HG02610 (cell line): ENCODE data around the gene IDE.
"Not testable (repeated sequence)": the region's sequence is repeated elsewhere in the genome, so short reads cannot be mapped to it uniquely, and the experiment has no call there.

Experiments used
- ATAC-seq: cut with Tn5 transposase; IDR thresholded peaks from one replicate; pipeline ENCODE4 v1.9.1; 2021; ENCODE audit warnings: mild to moderate bottlenecking, moderate library complexity; ENCODE audit not compliant: unreplicated experiment

Gene IDE

DNA sequence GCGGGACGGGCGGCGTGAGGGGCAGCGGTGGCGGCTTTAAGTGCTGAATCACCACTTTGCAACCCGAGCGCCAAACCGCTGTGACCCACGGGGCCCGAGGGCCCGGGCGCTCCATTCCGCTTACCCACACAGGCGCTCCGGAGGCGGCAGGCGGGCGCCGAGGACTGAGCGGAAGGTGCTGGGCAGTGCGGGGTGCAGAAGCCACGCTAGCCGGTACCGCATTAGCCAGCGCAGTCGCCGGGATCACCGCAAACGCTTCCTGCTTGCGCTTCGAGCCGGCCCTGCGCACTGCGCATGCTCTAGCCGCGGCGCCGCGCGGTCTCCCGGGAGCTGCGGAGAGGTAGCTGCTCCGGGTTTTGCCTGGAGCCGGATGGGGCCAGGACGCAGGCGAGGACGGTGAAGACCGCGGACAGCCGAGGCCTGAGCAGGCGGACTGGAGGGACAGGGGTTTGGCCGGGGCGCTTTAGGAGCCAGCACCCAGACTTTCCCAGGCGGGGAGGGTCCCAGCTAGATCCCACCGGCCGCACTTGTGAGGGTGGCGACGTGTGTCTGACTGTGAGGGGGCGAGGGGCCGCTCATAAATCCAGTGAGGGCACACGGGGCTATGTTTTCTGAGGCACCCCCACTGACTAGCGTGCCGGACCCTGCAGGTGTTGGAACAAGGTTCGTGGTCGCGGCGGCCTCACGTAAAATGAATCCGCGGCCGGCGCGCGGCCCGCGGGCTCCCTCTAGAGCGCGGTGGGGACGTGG, at the start of gene IDE:
TSS of gene IDE (minus strand) at position 296 of the 750 bp plus-strand sequence. CDS start at position 222, 74 bp downstream.
- peak; percentile 77 for ATAC-seq

DNA sequence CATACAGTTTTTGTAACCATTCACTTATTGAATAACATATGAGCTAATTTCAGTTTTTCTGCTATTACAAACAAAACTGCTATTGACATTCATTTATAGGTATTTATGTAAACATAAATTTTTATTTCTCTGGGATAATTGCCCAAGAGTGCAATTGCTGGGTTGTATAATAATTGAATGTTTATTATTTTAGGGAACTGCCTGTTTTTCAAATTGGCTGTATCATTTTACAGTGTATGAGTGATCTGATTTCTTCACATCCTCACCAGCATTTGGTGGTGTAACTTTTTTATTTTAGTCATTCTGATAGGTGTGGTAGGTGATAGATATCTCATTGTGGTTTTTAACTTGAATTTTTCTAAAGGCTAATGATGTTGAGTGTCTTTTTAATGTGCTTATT, 45.5 kb upstream of the IDE start:
- ATAC-seq: no peak

DNA sequence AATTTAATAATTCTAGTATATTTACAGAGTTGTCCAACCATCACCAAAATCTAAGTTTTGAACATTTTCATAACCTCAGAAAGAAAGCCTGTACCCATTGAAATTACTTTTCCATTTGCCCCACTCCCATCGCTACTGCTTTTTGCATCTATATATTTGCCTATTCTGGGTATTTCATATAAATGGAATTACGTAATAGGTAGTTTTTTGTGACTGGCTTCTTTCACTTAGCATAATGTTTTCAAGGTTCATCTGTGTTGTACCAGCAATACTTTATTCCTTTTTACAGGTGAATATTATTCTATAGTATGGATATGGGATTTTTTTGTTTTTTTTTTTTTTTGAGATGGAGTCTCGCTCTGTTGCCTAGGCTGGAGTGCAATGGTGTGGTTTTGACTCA, 41.6 kb upstream of the IDE start:
- ATAC-seq: no peak

DNA sequence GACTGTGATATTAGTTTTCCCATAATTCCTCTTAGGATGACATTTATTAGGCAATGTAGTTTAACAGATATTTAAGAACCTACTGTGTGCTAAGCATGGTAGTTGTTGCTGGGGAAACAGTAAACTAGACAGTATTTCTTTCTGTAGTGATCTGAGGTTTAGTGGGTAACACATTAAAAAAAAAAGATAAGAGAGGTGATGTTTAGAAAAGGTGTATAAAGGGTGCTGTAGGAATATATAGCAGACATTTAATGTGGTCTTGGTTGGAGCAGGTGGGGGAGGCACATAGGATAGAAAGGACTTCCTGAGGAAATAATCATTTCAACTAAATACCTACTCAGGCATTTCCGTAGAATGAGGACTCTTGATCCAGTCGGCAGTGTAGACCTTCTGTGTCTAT, 30.9 kb upstream of the IDE start:
- ATAC-seq: no peak

DNA sequence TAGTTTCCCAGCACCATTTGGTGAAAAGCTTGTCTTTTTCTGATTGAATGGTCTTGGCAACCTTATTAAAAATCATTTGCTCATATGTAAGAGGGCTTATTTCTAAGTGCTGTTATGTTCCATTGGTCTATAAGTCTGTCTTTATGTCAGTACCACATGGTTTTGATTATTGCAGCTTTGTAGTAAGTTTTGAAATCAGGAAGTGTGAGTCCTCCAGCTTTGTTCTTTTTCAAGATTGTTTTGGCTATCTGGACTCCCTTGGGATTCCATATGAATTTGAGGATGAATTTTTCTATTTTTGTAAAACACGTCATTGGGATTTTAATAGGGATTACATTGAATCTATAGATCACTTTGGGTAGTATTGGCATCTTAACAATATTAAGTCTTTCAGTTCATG, 24.4 kb upstream of the IDE start:
- no peak for ATAC-seq

DNA sequence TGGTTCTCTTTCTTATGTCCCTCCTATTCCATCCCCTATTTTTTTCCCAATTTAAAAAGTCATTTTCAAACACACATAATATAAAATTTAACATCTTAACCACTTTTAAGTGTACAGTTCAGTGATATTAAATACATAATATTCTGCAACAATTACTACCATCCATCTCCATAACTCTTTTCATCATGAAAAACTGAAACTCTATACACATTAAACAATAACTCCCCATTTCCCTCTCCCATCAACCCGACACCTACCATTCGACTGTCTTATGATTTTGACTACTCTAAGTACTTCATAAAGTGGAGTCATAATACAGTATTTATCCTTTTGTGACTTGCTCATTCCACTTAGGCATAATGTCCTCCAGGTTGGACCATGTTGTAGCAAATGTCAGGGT, 21.6 kb upstream of the IDE start:
- no peak for ATAC-seq

DNA sequence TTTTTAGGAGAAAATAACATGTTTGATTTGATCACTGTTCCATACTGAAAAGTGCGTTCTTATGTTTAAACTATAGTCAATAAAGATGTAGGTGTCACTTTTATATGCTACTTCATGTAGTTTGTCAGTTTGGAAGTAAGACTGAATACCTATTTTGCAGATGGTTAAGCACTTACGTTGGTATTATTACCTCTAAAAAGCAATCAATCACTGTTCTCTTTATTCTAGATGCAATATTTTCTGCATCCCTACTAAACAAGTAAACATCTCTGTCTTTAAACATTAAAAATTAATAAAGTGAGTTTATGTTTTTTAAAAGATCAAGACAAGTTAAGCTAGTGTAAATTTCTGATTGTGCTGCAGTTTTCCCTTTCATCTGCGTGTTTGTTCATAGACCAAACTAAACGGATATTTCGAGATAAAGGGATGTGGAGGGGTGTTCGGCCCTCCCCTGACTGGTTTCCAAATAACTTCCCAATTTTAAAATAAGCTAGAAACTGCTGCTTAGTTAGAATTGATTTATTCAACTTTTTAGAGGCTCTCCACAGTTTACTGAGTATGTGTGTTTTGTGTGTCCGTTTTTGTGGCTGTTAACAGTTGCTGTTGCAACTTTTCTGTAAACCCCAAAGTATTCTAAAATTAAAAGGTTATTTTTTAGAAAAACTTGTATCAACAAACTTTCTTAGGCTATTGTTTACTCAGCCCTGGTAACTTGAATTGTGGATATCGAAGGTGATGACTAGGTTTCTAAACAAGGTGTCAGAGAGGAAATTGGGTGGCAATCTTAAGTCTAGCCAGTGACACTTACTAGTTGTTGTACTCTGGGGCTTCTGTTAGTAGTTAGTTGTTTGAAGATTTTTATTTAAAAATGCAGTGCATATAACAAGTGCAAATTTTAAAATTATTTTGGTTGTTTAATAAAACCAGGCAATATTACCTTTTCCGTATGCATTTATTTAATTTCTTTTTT, 20.0 kb upstream of the IDE start:
- no peak for ATAC-seq

DNA sequence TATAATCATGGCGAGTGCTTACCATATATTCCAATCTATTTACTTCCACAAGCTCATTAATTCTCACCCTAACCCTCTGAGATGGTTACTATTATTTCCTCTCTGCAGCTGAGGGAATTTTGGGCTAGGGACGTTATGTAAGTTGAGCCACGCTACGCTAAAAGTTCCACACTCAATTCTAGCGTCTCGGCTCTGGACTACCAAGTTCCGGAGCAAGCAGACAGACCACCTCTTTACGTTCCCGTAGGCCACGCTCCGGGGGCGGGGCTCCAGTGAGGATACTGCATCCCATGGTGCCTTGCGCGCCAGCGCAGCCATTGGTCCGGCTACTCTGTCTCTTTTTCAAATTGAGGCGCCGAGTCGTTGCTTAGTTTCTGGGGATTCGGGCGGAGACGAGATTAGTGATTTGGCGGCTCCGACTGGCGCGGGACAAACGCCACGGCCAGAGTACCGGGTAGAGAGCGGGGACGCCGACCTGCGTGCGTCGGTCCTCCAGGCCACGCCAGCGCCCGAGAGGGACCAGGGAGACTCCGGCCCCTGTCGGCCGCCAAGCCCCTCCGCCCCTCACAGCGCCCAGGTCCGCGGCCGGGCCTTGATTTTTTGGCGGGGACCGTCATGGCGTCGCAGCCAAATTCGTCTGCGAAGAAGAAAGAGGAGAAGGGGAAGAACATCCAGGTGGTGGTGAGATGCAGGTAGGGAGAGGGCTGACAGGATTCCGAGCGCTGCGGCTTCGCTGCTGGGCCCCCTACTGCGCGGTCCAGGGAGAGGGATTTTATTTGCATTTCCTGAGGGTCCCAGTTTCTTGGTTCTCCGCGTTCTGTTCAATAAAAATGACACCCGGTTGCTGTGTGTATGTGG, 19.1 kb upstream of the IDE start, which contains the start of gene KIF11:
TSS of gene KIF11 (plus strand) at position 370 of the 858 bp plus-strand sequence. CDS start at position 616, 246 bp downstream.
- peak; percentile 81 for ATAC-seq

DNA sequence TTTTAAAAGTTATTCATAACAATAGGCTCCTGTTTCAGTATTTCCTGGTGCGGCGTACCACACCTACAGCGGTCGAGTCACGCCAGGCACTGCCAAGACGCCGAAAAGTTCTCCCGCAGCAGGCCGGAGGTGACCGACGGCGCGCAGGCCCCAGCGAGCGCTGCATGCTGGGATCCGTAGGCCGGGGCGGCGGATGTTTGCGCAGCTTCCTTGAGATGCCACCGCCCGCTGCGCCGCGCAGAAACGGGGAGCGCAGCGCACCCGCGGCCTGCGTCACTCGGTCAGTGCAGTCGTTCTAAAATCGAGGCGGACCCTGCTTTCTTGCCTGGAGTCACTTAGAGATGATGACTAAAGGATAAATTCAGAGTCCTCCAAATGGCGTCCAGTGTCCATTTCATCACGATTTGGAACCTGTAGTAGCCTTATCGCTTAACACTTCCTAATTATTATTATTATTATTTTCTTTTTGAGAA, 17.7 kb upstream of the IDE start:
- ATAC-seq: peak; percentile 75

DNA sequence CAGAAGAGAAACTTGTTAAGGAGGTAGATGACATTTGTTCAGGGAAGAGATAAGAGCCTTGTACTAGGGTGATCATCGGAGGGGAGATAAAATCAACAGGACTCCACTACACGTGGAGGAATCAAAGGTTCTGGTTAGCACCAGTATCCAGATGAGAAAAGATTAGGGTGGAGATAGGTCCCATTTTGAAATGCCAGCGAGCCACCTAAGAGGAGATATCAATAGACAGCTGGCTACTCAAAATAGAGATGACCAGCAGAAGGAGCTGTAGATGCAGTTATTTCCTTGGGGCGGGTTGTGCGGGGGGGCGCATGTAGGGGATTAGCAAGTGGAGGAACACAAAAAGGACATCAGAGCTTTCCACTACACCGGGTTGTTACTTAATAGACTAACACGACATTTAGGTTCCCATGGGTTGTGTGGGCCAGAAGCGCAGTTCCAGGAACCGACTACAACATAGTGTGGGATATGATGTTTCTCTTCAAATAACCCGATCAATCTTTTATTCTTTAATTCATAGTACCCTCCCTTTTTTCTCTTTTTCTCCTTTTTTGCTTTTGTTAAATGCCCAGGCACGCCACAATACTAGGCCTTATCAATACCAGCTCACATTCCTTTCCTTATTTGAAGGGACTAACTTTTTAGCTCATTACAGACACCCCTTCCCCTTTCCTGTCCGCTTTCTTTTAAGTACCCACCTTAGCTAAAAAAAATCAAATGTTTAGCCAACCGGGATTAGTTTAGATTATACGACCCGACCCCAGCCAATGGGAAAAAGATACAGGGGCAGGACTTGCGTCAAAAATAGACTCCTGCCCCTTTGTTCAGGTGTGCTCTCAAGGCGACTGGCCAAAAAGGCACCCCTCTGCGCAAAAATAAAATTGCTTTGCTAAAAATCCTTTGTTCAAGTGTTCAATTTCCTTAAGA, 17.0 kb upstream of the IDE start:
- peak; percentile 9 for ATAC-seq

DNA sequence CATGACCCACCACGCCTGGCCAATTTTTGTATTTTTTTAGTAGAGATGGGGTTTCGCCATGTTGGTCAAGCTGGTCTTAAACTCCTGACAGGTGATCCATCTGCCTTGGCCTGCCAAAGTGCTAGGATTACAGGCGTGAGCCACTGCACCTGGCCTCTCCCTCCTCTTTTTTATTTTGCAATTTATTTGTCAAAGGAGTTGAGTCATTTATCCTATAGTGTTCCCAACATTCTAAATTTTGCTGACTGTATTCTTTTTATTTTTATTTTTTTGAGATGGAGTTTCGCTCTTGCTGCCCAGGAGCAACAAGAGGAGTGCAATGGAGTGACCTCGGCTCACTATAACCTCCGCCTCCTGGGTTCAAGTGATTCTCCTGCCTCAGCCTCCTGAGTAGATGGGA, 8.5 kb upstream of the IDE start:
- not testable (repeated sequence) for ATAC-seq

DNA sequence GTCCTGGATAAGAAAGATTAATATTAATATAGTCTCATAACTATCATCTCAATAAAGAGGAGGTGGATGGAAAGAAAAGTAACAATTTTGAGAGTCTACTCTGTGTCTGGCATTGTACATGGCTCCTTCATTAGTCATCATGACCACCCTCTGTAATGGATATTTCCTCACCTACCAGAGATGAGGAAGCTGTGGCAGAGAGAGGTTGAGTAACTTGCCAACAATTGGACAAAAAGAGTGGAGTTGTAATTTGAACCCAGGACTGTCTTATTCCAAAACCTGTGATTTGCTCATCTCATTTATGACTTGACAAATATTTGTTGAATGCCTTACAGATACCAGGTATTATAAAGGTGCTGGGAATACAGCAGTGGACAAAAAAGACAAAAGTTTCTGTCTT, 2.1 kb upstream of the IDE start:
- no peak for ATAC-seq

DNA sequence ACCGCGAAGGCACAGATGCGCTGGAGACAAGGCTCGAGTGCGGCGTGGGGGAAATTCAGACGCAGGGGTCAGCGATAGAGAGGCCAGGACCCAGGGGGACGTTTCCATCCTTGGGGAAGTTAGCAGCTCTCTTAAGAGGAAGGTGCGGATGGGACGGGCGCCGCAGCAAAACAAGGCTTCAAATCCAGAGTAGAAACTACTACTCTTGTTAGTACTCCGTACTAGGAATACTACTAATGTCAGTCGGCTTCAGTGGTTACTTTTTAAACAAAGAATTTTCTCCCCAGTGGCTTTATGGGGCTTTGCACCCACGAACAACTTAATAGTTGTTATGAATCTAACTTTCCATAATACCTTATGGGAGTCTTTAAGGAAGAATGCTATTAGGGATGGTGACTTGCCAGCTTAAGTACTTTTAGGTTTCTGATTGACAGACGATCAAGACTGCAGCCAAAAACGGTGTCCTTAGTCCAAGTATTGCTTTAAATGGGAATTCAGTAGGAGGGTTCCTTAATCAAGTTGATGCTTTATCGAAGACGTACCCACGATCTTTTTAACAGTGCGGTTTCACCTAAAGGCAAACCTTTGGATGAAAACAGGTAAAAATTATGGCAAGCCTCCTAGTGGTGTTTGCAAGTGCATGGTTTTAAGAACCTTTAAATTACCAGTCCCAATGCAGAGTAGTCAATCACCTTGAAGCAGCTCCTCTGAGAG, 812 bp upstream of the IDE start:
- peak; percentile 18 for ATAC-seq

DNA sequence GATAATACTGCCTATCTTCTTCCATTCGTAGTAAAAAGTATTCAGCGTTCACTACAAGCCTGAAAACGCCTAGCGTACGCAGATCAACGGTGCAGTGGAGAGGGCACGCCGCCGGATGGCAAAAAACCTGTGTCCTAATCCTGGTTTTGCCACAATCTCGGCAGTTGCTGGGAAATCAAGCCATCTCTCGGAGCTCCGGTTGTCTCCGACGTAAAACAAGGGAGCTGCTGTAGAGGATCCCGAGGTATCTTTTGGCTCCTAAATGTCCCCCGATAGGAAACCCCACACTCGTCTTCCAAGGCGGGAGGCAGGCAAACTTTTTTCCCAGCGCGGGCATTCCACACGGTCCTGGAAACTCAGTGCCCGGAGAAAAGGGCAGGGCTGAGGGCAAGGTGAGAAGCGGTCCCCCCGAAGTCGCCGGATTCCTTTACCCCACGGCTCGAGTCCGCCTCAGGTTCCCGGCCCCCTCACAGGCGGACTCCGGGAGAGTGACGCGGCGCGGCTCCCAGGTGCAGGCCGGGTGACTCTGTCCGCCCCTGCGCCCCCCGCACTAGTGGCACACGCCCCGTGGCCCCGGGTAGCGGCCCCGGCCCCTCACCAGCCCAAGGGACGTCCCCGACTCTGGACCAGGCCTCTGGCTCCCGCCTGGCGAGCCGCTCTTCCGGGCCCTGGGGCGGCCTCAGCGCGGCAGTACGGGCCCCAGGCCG, 649 bp downstream of the IDE start:
- no peak for ATAC-seq

DNA sequence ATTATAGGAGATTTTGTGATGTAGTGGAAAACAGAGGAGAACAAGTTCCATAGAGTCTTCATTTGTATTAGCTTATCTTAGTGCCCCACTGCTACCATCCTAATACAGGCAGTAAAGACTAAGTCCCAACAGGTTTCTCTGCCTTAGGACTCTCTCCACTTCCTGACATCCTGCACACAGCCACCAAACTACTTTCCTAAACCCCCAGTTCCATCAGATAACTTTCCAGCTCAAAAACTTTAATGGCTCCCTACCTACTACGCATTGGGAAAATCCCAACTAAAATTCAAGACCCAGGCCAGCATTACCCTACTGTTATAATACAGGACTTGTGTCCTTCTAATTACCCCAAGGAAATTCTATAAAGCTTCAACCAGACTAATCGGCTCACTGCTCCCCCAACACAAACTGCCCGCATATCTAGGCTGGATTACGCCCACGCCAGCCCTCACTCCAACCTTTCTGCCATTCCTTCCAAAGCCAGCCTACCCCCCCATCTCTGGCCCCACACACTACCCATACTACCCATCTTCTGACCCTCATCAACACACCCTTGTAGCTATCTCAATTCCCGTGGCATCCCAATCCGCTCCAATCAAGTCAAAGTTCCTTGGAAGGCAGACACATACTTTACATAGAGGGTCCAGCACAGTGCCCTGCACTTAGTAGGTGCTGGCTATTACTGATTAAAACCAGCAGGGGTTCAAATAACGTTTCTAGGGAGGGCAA, 1.4 kb downstream of the IDE start:
- no peak for ATAC-seq

DNA sequence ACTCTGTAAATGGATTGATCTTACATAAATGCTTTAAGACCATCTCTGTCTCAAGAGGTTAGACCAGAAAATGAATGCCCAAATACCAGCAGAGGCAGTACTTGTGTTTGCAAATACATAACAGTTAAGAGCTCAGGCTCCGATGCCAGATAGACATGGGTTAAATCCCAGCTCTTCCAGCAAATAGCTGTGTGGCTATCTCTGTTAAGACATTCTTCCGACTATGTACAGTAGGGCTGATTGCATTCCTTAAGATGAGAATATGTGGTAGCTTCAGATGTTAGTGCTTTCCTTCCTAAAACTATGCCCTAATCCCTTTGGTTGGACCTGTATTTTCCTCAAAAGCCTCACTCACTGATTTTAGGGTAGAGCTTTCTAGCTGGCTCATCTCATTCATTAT, 2.2 kb downstream of the IDE start:
- ATAC-seq: no peak

DNA sequence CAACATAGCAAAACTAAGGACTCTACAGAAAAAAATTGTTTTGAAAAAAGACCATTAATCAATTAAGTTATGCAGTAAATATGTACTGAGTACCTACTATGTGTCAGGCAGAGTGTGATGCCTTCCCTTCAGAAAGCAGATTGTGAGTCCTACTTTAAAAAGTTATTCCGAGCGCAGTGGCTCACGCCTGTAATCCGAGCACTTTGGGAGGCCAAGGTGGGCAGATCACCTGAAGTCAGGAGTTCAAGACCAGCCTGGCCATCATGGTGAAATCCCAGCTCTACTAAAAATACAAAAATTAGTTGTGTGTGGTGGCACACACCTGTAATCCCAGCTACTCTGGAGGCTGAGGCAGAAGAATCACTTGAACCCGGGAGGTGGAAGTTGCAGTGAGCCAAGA, 4.2 kb downstream of the IDE start:
- ATAC-seq: not testable (repeated sequence)

DNA sequence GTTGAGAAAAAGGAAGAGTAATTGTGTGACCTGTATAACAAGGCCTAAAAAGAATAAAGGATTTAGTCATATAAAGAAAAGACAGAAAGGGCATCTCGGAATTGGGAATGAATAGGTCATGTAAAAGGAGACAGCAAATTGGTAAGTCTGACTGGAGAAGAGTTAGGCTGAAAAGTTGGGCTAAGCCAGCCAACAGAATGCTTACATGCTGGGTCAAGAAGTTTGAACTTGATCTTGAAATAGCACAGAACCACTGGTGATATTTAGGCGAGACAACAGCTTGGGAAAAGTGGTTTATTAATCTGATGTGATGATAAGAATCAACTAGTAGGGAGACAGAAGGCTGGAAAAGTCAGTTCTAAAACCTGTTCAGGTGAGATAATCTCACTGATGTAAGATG, 4.8 kb downstream of the IDE start:
- no peak for ATAC-seq
